HepG2 (cell line): Measurements from ENCODE around the gene RBM45. TPM values are rescaled to one million over a fixed set of nuclear protein-coding genes. Genes with fewer than 3 reads are reported as not detected.
A peak's percentile ranks its signal among the peaks of the same experiment; 100 is the strongest.

ENCODE experiments used
- AGO1 ChIP-seq: fragments of 200-400 bp; formaldehyde crosslinking; IDR thresholded peaks from 2 replicates; pipeline ENCODE4 v1.6.1; 2017; ENCODE audit warnings: mild to moderate bottlenecking, low read depth, low read length, moderate library complexity; ENCODE audit not compliant: poor library complexity, severe bottlenecking
- AGO2 ChIP-seq: fragments of 200-400 bp; formaldehyde crosslinking; optimal IDR thresholded peaks from 2 replicates; pipeline ENCODE3; 2017; ENCODE audit warnings: mild to moderate bottlenecking, low read depth, low read length, moderate library complexity
- BORCS8-MEF2B ChIP-seq: sonication (generic); formaldehyde crosslinking; IDR thresholded peaks from 2 replicates; pipeline ENCODE4 v1.8.0; 2022; ENCODE audit warnings: mild to moderate bottlenecking, missing genetic modification reagents
- EZH2 ChIP-seq: conservative IDR thresholded peaks from 2 replicates; pipeline ENCODE4 v1.6.1; 2012; ENCODE audit warnings: mild to moderate bottlenecking, low read depth, low read length, moderate library complexity
- FOXJ3 ChIP-seq: sonication (generic); formaldehyde crosslinking; IDR thresholded peaks from 2 replicates; pipeline ENCODE4 v1.4.0; 2020; ENCODE audit warnings: missing genetic modification reagents, mild to moderate bottlenecking, borderline replicate concordance
- LBX2 ChIP-seq: sonication (generic); formaldehyde crosslinking; IDR thresholded peaks from 2 replicates; pipeline ENCODE4 v1.5.0; 2020; ENCODE audit warnings: missing genetic modification reagents, mild to moderate bottlenecking, borderline replicate concordance
- NFYC ChIP-seq: IDR thresholded peaks from 2 replicates; pipeline ENCODE4 v1.6.1; 2016; ENCODE audit warnings: missing genetic modification reagents, missing compliant biosample characterization
- NR0B2 ChIP-seq: sonication (generic); formaldehyde crosslinking; IDR thresholded peaks from 2 replicates; pipeline ENCODE4 v1.4.0; 2020; ENCODE audit warnings: mild to moderate bottlenecking, missing genetic modification reagents
- PAF1 ChIP-seq: IDR thresholded peaks from 2 replicates; pipeline ENCODE4 v1.6.1; 2016; ENCODE audit warnings: missing genetic modification reagents, missing compliant biosample characterization
- RBM22 ChIP-seq: fragments of 200-400 bp; formaldehyde crosslinking; optimal IDR thresholded peaks from 2 replicates; pipeline ENCODE3; 2017; ENCODE audit warnings: mild to moderate bottlenecking, low read length, moderate library complexity
- RFX1 ChIP-seq: fragments of 450-650 bp; IDR thresholded peaks from 2 replicates; pipeline ENCODE4 v1.6.1; 2017
- SP140L ChIP-seq: sonication (generic); formaldehyde crosslinking; IDR thresholded peaks from 2 replicates; pipeline ENCODE4 v1.4.0; 2020; ENCODE audit warnings: missing genetic modification reagents, borderline replicate concordance
- TCF7 ChIP-seq: sonication (generic); IDR thresholded peaks from 2 replicates; pipeline ENCODE4 v1.6.1; 2016; ENCODE audit warnings: antibody characterized with exemption, low read depth
- TRAFD1 ChIP-seq: sonication (generic); formaldehyde crosslinking; IDR thresholded peaks from 2 replicates; pipeline ENCODE4 v1.5.1; 2020; ENCODE audit warnings: missing genetic modification reagents, mild to moderate bottlenecking, borderline replicate concordance
- ZMAT3 ChIP-seq: sonication (generic); formaldehyde crosslinking; conservative IDR thresholded peaks from 2 replicates; pipeline ENCODE4 v1.7.0; 2021; ENCODE audit warnings: missing genetic modification reagents
- ZMYM3 ChIP-seq: sonication (generic); formaldehyde crosslinking; IDR thresholded peaks from 2 replicates; pipeline ENCODE4 v1.5.1; 2020; ENCODE audit warnings: mild to moderate bottlenecking, missing genetic modification reagents
- ZNF281 ChIP-seq: sonication (generic); formaldehyde crosslinking; IDR thresholded peaks from 2 replicates; pipeline ENCODE4 v1.4.0; 2020; ENCODE audit warnings: missing genetic modification reagents, borderline replicate concordance
- ZNF430 ChIP-seq: sonication (generic); formaldehyde crosslinking; IDR thresholded peaks from 2 replicates; pipeline ENCODE4 v1.9.0; 2021; ENCODE audit warnings: mild to moderate bottlenecking, missing genetic modification reagents
- ZNF460 ChIP-seq: sonication (generic); formaldehyde crosslinking; IDR thresholded peaks from 2 replicates; pipeline ENCODE4 v1.5.1; 2020; ENCODE audit warnings: missing genetic modification reagents, mild to moderate bottlenecking, borderline replicate concordance
- ZNF740 ChIP-seq: sonication (generic); formaldehyde crosslinking; IDR thresholded peaks from 2 replicates; pipeline ENCODE4 v1.4.0; 2020; ENCODE audit warnings: missing genetic modification reagents
- ZNF781 ChIP-seq: sonication (generic); formaldehyde crosslinking; IDR thresholded peaks from 2 replicates; pipeline ENCODE4 v1.5.1; 2020; ENCODE audit warnings: borderline replicate concordance, mild to moderate bottlenecking, missing genetic modification reagents; ENCODE audit errors: not compliant biosample characterization
- ZNF790 ChIP-seq: sonication (generic); formaldehyde crosslinking; IDR thresholded peaks from 2 replicates; pipeline ENCODE4 v1.8.0; 2022; ENCODE audit warnings: missing genetic modification reagents, mild to moderate bottlenecking, borderline replicate concordance
- ZNF839 ChIP-seq: sonication (generic); formaldehyde crosslinking; IDR thresholded peaks from 2 replicates; pipeline ENCODE4 v1.4.0; 2020; ENCODE audit warnings: missing genetic modification reagents, mild to moderate bottlenecking, borderline replicate concordance
- polyA plus RNA-seq, 8 experiments: library from polyadenylated mRNA; depleted of rRNA in 3 of 8; stranded (reverse) in 7 of 8; unstranded in 1 of 8; fragments of >200 nt; fragmentation: Illumina TruSeq in 4 of 8; extraction: Trizol in 4 of 8; gene quantifications; 2 replicates each; pipeline versions ENCODE4 v1.2.1 to v1.2.3, GENCODE V29; 2011 to 2016; ENCODE audit warnings: low read depth in 4 of 8, missing spikeins in 1 of 8, mixed read lengths in 1 of 8; ENCODE audit not compliant: insufficient read depth in 1 of 8
- total RNA-seq, 5 experiments: library from RNA; depleted of rRNA; stranded (reverse); fragments of >200 nt; fragmentation: Illumina TruSeq; extraction: Trizol; gene quantifications; 2 replicates each; pipeline ENCODE4 v1.2.3, GENCODE V29; 2016; ENCODE audit warnings: low read depth in 1 of 5

RBM45 gene
- total and polyA plus RNA-seq, 2 of the 13 experiments (the other 11 are each of a cell fraction or from before 2014, with no cell fraction given), result 5.7 to 25.2 TPM

GRCh38 chr2:178072383-178073301, 39.6 kb upstream of the RBM45 start, which contains the start of gene PDE11A (continued):
- TF ChIP-seq ZNF430 (CRISPR knock-in tag) (peak; percentile 95), ZNF839 (no peak), TCF7 (peak; percentile 31; the same call in 1 of the 2 replicates), ZNF781 (CRISPR knock-in tag) (no peak), ZNF460 (CRISPR knock-in tag) (no peak), PAF1 (CRISPR knock-in tag) (no peak), RBM22 (peak; percentile 21), RFX1 (no peak), ZNF740 (CRISPR knock-in tag) (no peak; the same call in 1 of the 2 replicates), LBX2 (no peak; the same call in 1 of the 2 replicates), AGO2 (no peak), ZNF790 (no peak), SP140L (CRISPR knock-in tag) (no peak; the same call in 1 of the 2 replicates), AGO1 (peak; percentile 55), EZH2 (no peak), FOXJ3 (no peak), ZMAT3 (CRISPR knock-in tag) (peak; percentile 59), BORCS8-MEF2B (CRISPR knock-in tag) (peak; percentile 32; the same call in 1 of the 2 replicates), NR0B2 (CRISPR knock-in tag) (no peak), ZMYM3 (peak; percentile 79), ZNF281 (CRISPR knock-in tag) (peak; percentile 52; the same call in 1 of the 2 replicates), TRAFD1 (CRISPR knock-in tag) (no peak), NFYC (CRISPR knock-in tag) (peak; percentile 42; the same call in 1 of the 2 replicates)
